ENCODE results near the gene PTGER3.

PTGER3 gene

GRCh38 chr1:71049951-71050598, 2.5 kb upstream of the PTGER3 start:
- peak; percentile 54 for DNase-seq

GRCh38 chr1:71046891-71047634, 553 bp downstream of the PTGER3 start:
- no peak for DNase-seq

- DNase-seq: no peak
Observed at GRCh38 chr1:71045463-71046028, 2.1 kb downstream of the PTGER3 start.

GRCh38 chr1:71044833-71045232, 2.8 kb downstream of the PTGER3 start:
- no peak for DNase-seq

- no peak for DNase-seq
Observed at GRCh38 chr1:71043065-71043464, 4.6 kb downstream of the PTGER3 start.

GRCh38 chr1:71041806-71042205, 5.8 kb downstream of the PTGER3 start:
- no peak for DNase-seq

- DNase-seq: no peak
Observed at GRCh38 chr1:71039661-71040262, 7.9 kb downstream of the PTGER3 start.

GRCh38 chr1:71038942-71039341, 8.7 kb downstream of the PTGER3 start:
- no peak for DNase-seq

- no peak for DNase-seq
Observed at GRCh38 chr1:71037829-71038620, 9.6 kb downstream of the PTGER3 start.

GRCh38 chr1:71037066-71037465, 10.6 kb downstream of the PTGER3 start:
- no peak for DNase-seq

- no peak for DNase-seq
Observed at GRCh38 chr1:71033136-71033535, 14.5 kb downstream of the PTGER3 start.

GRCh38 chr1:71031426-71031825, 16.2 kb downstream of the PTGER3 start:
- DNase-seq: no peak

- DNase-seq: no peak
Observed at GRCh38 chr1:71030026-71030425, 17.6 kb downstream of the PTGER3 start.

- DNase-seq: no peak
Observed at GRCh38 chr1:71028981-71029380, 18.6 kb downstream of the PTGER3 start.

GRCh38 chr1:71027991-71028390, 19.6 kb downstream of the PTGER3 start:
- no peak for DNase-seq

- DNase-seq: no peak
Observed at GRCh38 chr1:71026093-71026492, 21.5 kb downstream of the PTGER3 start.

- no peak for DNase-seq
Observed at GRCh38 chr1:71023515-71023914, 24.1 kb downstream of the PTGER3 start.

GRCh38 chr1:71019233-71019969, 28.2 kb downstream of the PTGER3 start:
- no peak for DNase-seq

- DNase-seq: no peak
Observed at GRCh38 chr1:71018791-71019190, 28.8 kb downstream of the PTGER3 start.

- DNase-seq: no peak
Observed at GRCh38 chr1:71015745-71016144, 31.9 kb downstream of the PTGER3 start.

GRCh38 chr1:71014178-71014579, 33.4 kb downstream of the PTGER3 start:
- DNase-seq: no peak
